ENCODE measurements around the gene LAP3. TPM values are rescaled to one million over a fixed set of nuclear protein-coding genes. Genes with fewer than 3 reads are reported as not detected.

LAP3 gene
- total RNA-seq, 1 donor from 2014 or later, result 50.5 TPM

- H3K27ac Mint-ChIP-seq, result no peak overlapping the region
- POLR2A ChIA-PET, result interaction anchor here (0.7 to 2.1 kb wide), 2 partner anchors 27 to 248 kb away, joined by 3 to 11 read pairs; no protein-coding TSS in a partner anchor
- H3K36me3 Mint-ChIP-seq (ENCODE audit: low read depth), result peaks cover 47% of the 10 kb centered on the region
- no peaks in the 10 kb centered on the region for H3K9me3 Mint-ChIP-seq
- intact Hi-C loops (cut with micrococcal nuclease), result no loop called here
- no peak for DNase-seq
- H3K4me1 Mint-ChIP-seq, result no peaks in the 10 kb centered on the region
- no peak for ATAC-seq (ENCODE audit: low read depth)
- TF ChIP-seq CTCF (IDR thresholded peaks at IDR 0.05), result no peak
- H3K4me3 Mint-ChIP-seq, result no peak overlapping the region
- CTCF ChIA-PET, result no interaction called here
- H3K27me3 Mint-ChIP-seq, result no peaks in the 10 kb centered on the region
Measured at GRCh38 chr4:17605236-17605635, 28.2 kb downstream of the LAP3 start.

DNA sequence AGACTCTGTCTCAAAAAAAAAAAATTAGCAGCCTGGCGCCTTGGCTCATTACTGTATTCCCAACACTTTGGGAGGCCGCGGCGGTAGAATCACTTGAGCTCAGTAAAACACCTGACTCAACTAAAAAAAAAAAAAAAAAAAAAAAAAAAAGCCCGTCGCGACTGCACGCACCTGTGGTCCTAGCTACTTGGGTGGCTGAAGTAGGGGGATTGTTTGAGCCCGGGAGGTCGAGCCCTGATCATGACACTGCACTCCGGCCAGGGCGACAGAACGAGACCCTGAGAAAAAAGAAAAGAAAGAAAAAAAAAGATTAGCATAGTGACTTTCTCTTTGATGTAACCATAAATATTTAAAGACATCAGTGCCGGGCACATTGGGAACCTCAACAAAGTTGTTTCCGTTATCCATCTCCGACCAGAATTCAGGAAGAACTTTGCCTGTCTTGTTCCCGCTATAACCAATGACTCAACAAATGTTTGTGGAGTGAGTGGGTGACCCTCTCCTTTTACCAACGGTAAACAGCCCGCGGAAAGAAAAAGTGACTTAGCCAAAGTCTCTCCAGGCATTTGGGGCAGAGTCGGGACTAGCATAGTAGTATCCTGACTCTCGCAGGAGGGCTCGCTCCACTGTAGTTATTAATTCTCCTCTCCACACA lies 36.9 kb downstream of the LAP3 start:
- TF ChIP-seq CTCF (IDR thresholded peaks at IDR 0.05), result no peak
- Mint-ChIP-seq H3K4me3 (peak overlapping the region; percentile 97), H3K4me1 (peaks cover 39% of the 10 kb centered on the region), H3K27me3 (no peaks in the 10 kb centered on the region), H3K36me3 (ENCODE audit: low read depth) (peaks cover 38% of the 10 kb centered on the region), H3K27ac (peak overlapping the region; percentile 95), H3K9me3 (no peaks in the 10 kb centered on the region)
- DNase-seq (peak; percentile 20), ATAC-seq (ENCODE audit: low read depth) (peak; percentile 60)
- ChIA-PET CTCF (interaction anchor here (1.0 to 1.4 kb wide), 3 partner anchors 22 to 195 kb away, joined by 3 to 9 read pairs (median 3); no protein-coding TSS in a partner anchor), POLR2A (interaction anchor here (0.6 to 2.9 kb wide), 14 partner anchors 10 to 196 kb away, joined by 3 to 75 read pairs (median 6); partner anchors contain the start of genes DCAF16, LAP3 and NCAPG)
- intact Hi-C loops (cut with micrococcal nuclease), result loop anchor here (1.0 to 2.0 kb wide), 7 partner anchors 19 to 407 kb away; partner anchors contain the start of genes DCAF16, LAP3, LCORL and NCAPG

GRCh38 chr4:17614416-17615299 lies 37.7 kb downstream of the LAP3 start, which contains the start of gene MED28:
Gene MED28 (plus strand): TSS chr4:17614641. CDS start chr4:17614655, 14 bp downstream.
- H3K9me3 Mint-ChIP-seq, result no peaks in the 10 kb centered on the region
- no peak for TF ChIP-seq CTCF (IDR thresholded peaks at IDR 0.05)
- H3K27ac Mint-ChIP-seq, result peak within 1 kb of the TSS; percentile 95
- intact Hi-C loops (cut with micrococcal nuclease), result loop anchor here (1.0 to 2.0 kb wide), 7 partner anchors 19 to 407 kb away; partner anchors contain the start of genes DCAF16, LAP3, LCORL and NCAPG
- H3K27me3 Mint-ChIP-seq, result no peaks in the 10 kb centered on the region
- H3K4me1 Mint-ChIP-seq, result peaks cover 45% of the 10 kb centered on the region
- H3K36me3 Mint-ChIP-seq (ENCODE audit: low read depth), result peaks cover 45% of the 10 kb centered on the region
- ChIA-PET POLR2A (interaction anchor here (0.6 to 2.9 kb wide), 14 partner anchors 11 to 196 kb away, joined by 3 to 75 read pairs (median 6); partner anchors contain the start of genes DCAF16, LAP3 and NCAPG), CTCF (interaction anchor here (1.0 to 1.4 kb wide), 4 partner anchors 23 to 194 kb away, joined by 3 to 9 read pairs (median 3); no protein-coding TSS in a partner anchor)
- ATAC-seq (ENCODE audit: low read depth), result peak; percentile 86
- peak; percentile 89 for DNase-seq
- H3K4me3 Mint-ChIP-seq, result peak within 1 kb of the TSS; percentile 97

DNA sequence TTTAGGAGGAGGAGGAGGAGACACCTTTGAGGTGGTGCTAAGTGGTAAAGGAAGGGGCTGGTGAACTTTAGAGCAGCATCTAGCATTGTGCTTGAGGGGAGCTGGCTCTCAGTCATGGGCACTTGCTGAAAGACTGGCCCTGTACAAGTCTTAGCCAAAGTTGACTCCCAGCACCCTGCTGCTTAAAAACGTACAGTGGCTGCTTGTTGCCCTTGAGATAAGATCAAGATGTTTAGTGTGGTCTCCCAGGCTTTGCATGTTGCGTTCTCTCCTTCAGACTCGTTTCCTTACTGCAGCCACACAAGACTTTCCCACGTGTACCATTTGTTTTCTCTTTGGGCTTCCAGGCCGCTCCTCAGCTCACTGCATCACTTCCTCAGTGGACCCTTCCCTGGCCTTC lies 39.3 kb downstream of the LAP3 start:
- ChIA-PET POLR2A (no interaction called here), CTCF (no interaction called here)
- H3K9me3 Mint-ChIP-seq, result no peaks in the 10 kb centered on the region
- H3K36me3 Mint-ChIP-seq (ENCODE audit: low read depth), result peaks cover 59% of the 10 kb centered on the region
- H3K27me3 Mint-ChIP-seq, result no peaks in the 10 kb centered on the region
- ATAC-seq (ENCODE audit: low read depth) (no peak), DNase-seq (no peak)
- no peak for TF ChIP-seq CTCF (IDR thresholded peaks at IDR 0.05)
- H3K27ac Mint-ChIP-seq, result no peak overlapping the region
- intact Hi-C loops (cut with micrococcal nuclease), result no loop called here
- H3K4me1 Mint-ChIP-seq, result peaks cover 45% of the 10 kb centered on the region
- peak overlapping the region; percentile 55 for H3K4me3 Mint-ChIP-seq

Data from activated B cell treated with CpG ODN at 0.5 μM for 24 hours (primary cell).